Left renal pelvis (tissue), 4 donors: ENCODE data around the gene ADISSP. TPM values are rescaled to one million over a fixed set of nuclear protein-coding genes. Genes with fewer than 3 reads are reported as not detected.

ENCODE experiments used
- polyA plus RNA-seq, 4 donors: library from polyadenylated mRNA; unstranded; fragments of 120-200 nt; gene quantifications; one replicate each; pipeline ENCODE4 v1.2.1, GENCODE V29; 2013; ENCODE audit not compliant: insufficient read length in 4 of 4

The ADISSP gene
- polyA plus RNA-seq, 4 donors = 19.7 to 30.0 (median 25.0) TPM

Other genes with a start within 250 kb of the ADISSP start
- under 1 TPM in 2 of 4 donors, not detected in 2; 0.16 to 0.24 TPM for gene GFRA4, start 104.4 kb downstream of the ADISSP start, polyA plus RNA-seq
- 10 to 100 TPM in 3 of 4 donors, 1 to 10 TPM in 1; 7.3 to 77.0 (median 13.6) TPM for gene ADAM33, start 85.7 kb downstream of the ADISSP start, polyA plus RNA-seq
- gene SIGLEC1, start 55.2 kb downstream of the ADISSP start, polyA plus RNA-seq = 1 to 10 TPM in 2 of 4 donors, under 1 TPM in 2; 0.73 to 5.8 (median 0.98) TPM
- gene HSPA12B, start 35.1 kb downstream of the ADISSP start, polyA plus RNA-seq = 10 to 100 TPM; 13.5 to 37.2 (median 15.2) TPM
- 1 to 10 TPM in 3 of 4 donors, not detected in 1; 1.3 to 2.5 (median 1.7) TPM for gene SPEF1, start 13.7 kb upstream of the ADISSP start, polyA plus RNA-seq
- 10 to 100 TPM; 34.0 to 47.8 (median 42.3) TPM for gene CENPB, start 19.0 kb upstream of the ADISSP start, polyA plus RNA-seq
- gene CDC25B, start 28.6 kb upstream of the ADISSP start, polyA plus RNA-seq = 10 to 100 TPM; 31.2 to 42.9 (median 39.7) TPM
- gene AP5S1, start 52.8 kb upstream of the ADISSP start, polyA plus RNA-seq = 10 to 100 TPM in 2 of 4 donors, 1 to 10 TPM in 2; 7.9 to 12.2 (median 10.0) TPM
- gene MAVS, start 79.1 kb upstream of the ADISSP start, polyA plus RNA-seq = 10 to 100 TPM; 18.8 to 32.2 (median 27.3) TPM
- gene PANK2, start 121.6 kb upstream of the ADISSP start, polyA plus RNA-seq = 10 to 100 TPM; 24.9 to 39.8 (median 33.6) TPM
- 10 to 100 TPM; 21.4 to 38.5 (median 23.2) TPM for gene RNF24, start 247.8 kb upstream of the ADISSP start, polyA plus RNA-seq